Measurements from ENCODE around the gene STPG1.

DNA sequence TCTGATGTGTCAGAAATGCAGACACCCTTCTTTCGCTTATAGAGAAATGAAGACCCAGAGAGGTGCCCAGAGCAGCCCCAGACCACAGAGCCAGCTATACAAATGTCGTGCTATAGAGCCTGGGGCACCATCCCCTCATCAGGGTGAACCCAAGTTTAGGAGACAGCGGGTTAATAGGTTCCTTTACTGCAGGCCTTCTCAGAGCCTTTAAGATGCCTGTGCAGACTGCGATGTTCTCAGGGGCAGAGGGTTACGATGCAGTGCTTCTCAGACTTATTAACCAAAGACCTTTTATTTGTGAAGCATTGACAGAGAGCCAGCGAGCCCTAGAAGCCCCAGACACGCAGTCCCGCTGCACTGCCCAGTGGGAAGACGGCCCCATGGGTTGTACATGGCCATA is 46.9 kb downstream of the STPG1 start:
- TF ChIP-seq, protein P1, sequence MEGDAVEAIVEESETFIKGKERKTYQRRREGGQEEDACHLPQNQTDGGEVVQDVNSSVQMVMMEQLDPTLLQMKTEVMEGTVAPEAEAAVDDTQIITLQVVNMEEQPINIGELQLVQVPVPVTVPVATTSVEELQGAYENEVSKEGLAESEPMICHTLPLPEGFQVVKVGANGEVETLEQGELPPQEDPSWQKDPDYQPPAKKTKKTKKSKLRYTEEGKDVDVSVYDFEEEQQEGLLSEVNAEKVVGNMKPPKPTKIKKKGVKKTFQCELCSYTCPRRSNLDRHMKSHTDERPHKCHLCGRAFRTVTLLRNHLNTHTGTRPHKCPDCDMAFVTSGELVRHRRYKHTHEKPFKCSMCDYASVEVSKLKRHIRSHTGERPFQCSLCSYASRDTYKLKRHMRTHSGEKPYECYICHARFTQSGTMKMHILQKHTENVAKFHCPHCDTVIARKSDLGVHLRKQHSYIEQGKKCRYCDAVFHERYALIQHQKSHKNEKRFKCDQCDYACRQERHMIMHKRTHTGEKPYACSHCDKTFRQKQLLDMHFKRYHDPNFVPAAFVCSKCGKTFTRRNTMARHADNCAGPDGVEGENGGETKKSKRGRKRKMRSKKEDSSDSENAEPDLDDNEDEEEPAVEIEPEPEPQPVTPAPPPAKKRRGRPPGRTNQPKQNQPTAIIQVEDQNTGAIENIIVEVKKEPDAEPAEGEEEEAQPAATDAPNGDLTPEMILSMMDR (IDR thresholded peaks at IDR 0.05; ENCODE audit: low read length): no peak
- TF ChIP-seq EZH2 (optimal IDR thresholded peaks at IDR 0.05; ENCODE audit: low read depth, low read length): no peak
- no peak for TF ChIP-seq EZH2phosphoT487 (IDR thresholded peaks at IDR 0.05; ENCODE audit: low read length)
